GM18873 (cell line): ENCODE measurements around the gene PPFIA2.

Source experiments
- ATAC-seq: cut with Tn5 transposase; IDR thresholded peaks from one replicate; pipeline ENCODE4 v1.9.1; 2021; ENCODE audit warnings: mild to moderate bottlenecking, moderate library complexity, moderate number of reproducible peaks; ENCODE audit not compliant: unreplicated experiment, low FRiP score

Gene PPFIA2

GRCh38 chr12:81294325-81295190, 464.6 kb downstream of the PPFIA2 start:
- ATAC-seq: no peak

- ATAC-seq: no peak
Observed at GRCh38 chr12:81288651-81289050, 470.5 kb downstream of the PPFIA2 start.

GRCh38 chr12:81284137-81284536, 475.0 kb downstream of the PPFIA2 start:
- ATAC-seq: no peak

- ATAC-seq: no peak
Observed at GRCh38 chr12:81274637-81275529, 484.3 kb downstream of the PPFIA2 start.

GRCh38 chr12:81270385-81270784, 488.8 kb downstream of the PPFIA2 start:
- no peak for ATAC-seq

- ATAC-seq: no peak
Observed at GRCh38 chr12:81263072-81263471, 496.1 kb downstream of the PPFIA2 start.

- no peak for ATAC-seq
Observed at GRCh38 chr12:81261508-81262207, 497.5 kb downstream of the PPFIA2 start.

GRCh38 chr12:81259360-81259759, 499.8 kb downstream of the PPFIA2 start:
- no peak for ATAC-seq

GRCh38 chr12:81257947-81258551, 501.1 kb downstream of the PPFIA2 start:
- no peak for ATAC-seq

- ATAC-seq: no peak
Observed at GRCh38 chr12:81255947-81256346, 503.2 kb downstream of the PPFIA2 start.

- ATAC-seq: no peak
Observed at GRCh38 chr12:81255456-81255855, 503.7 kb downstream of the PPFIA2 start.

GRCh38 chr12:81253360-81253759, 505.8 kb downstream of the PPFIA2 start:
- ATAC-seq: no peak

- no peak for ATAC-seq
Observed at GRCh38 chr12:81252228-81252627, 506.9 kb downstream of the PPFIA2 start.

GRCh38 chr12:81249976-81250375, 509.2 kb downstream of the PPFIA2 start:
- ATAC-seq: no peak

- no peak for ATAC-seq
Observed at GRCh38 chr12:81245907-81246570, 513.1 kb downstream of the PPFIA2 start.

- no peak for ATAC-seq
Observed at GRCh38 chr12:81245458-81245857, 513.7 kb downstream of the PPFIA2 start.

- ATAC-seq: no peak
Observed at GRCh38 chr12:81231574-81232368, 527.4 kb downstream of the PPFIA2 start.

GRCh38 chr12:81229759-81230158, 529.4 kb downstream of the PPFIA2 start:
- no peak for ATAC-seq

- no peak for ATAC-seq
Observed at GRCh38 chr12:81224626-81225025, 534.5 kb downstream of the PPFIA2 start.
